ENCODE results near the gene VCAM1. TPM values are rescaled to one million over a fixed set of nuclear protein-coding genes. Genes with fewer than 3 reads are reported as not detected.

VCAM1 gene
- polyA plus RNA-seq, 1 donor from 2014 or later: 3.2 TPM

GRCh38 chr1:100706296-100706695, 13.2 kb upstream of the VCAM1 start:
- H3F3A ChIP-seq (ENCODE audit: insufficient read depth, low read length, poor library complexity, severe bottlenecking): no peaks in the 10 kb centered on the region
- no peak overlapping the region for H3K4me3 ChIP-seq (ENCODE audit: low read length)
- no peak overlapping the region for H3K9ac ChIP-seq (ENCODE audit: low read length)
- H3K4me2 ChIP-seq (ENCODE audit: low read length): no peak overlapping the region
- H2AFZ ChIP-seq (ENCODE audit: low read depth, low read length): no peak overlapping the region
- H3K9me3 ChIP-seq (ENCODE audit: low read length): no peaks in the 10 kb centered on the region
- H4K20me1 ChIP-seq (ENCODE audit: insufficient read depth): no peaks in the 10 kb centered on the region
- no peaks in the 10 kb centered on the region for H3K36me3 ChIP-seq (ENCODE audit: insufficient read depth, low read length)
- H3K27me3 ChIP-seq (ENCODE audit: insufficient read depth, low read depth, low read length): no peaks in the 10 kb centered on the region
- no peaks in the 10 kb centered on the region for H3K79me2 ChIP-seq (replicated peaks; ENCODE audit: insufficient read depth, low read length)
- no peaks in the 10 kb centered on the region for H3K9me2 ChIP-seq (ENCODE audit: insufficient read depth, low read length)
- TF ChIP-seq REST (IDR thresholded peaks at IDR 0.05; ENCODE audit: borderline replicate concordance) (no peak), MXI1 (conservative IDR thresholded peaks at IDR 0.05; ENCODE audit: poor library complexity, severe bottlenecking) (no peak), CTCF (IDR thresholded peaks at IDR 0.05; ENCODE audit: poor library complexity, severe bottlenecking) (no peak), TAF1 (IDR thresholded peaks at IDR 0.05; ENCODE audit: low read depth) (no peak), SMC3 (conservative IDR thresholded peaks at IDR 0.05; ENCODE audit: poor library complexity) (no peak), EP300 (conservative IDR thresholded peaks at IDR 0.05; ENCODE audit: poor library complexity, severe bottlenecking) (no peak)
- no peak overlapping the region for H3K27ac ChIP-seq (ENCODE audit: low read length)

GRCh38 chr1:100706856-100707255, 12.7 kb upstream of the VCAM1 start:
- no peaks in the 10 kb centered on the region for H3K79me2 ChIP-seq (replicated peaks; ENCODE audit: insufficient read depth, low read length)
- H3K9me3 ChIP-seq (ENCODE audit: low read length): no peaks in the 10 kb centered on the region
- no peak overlapping the region for H2AFZ ChIP-seq (ENCODE audit: low read depth, low read length)
- H3F3A ChIP-seq (ENCODE audit: insufficient read depth, low read length, poor library complexity, severe bottlenecking): no peaks in the 10 kb centered on the region
- no peaks in the 10 kb centered on the region for H3K27me3 ChIP-seq (ENCODE audit: insufficient read depth, low read depth, low read length)
- H3K4me3 ChIP-seq (ENCODE audit: low read length): no peak overlapping the region
- no peaks in the 10 kb centered on the region for H4K20me1 ChIP-seq (ENCODE audit: insufficient read depth)
- H3K9ac ChIP-seq (ENCODE audit: low read length): no peak overlapping the region
- TF ChIP-seq SMC3 (conservative IDR thresholded peaks at IDR 0.05; ENCODE audit: poor library complexity): no peak
- no peak for TF ChIP-seq EP300 (conservative IDR thresholded peaks at IDR 0.05; ENCODE audit: poor library complexity, severe bottlenecking)
- TF ChIP-seq RAD21 (conservative IDR thresholded peaks at IDR 0.05): no peak
- TF ChIP-seq EZH2 (IDR thresholded peaks at IDR 0.05; ENCODE audit: borderline replicate concordance, insufficient read depth, low read length, poor library complexity, severe bottlenecking): no peak
- no peak overlapping the region for H3K27ac ChIP-seq (ENCODE audit: low read length)
- H3K36me3 ChIP-seq (ENCODE audit: insufficient read depth, low read length): no peaks in the 10 kb centered on the region
- H3K9me2 ChIP-seq (ENCODE audit: insufficient read depth, low read length): no peaks in the 10 kb centered on the region
- H3K4me2 ChIP-seq (ENCODE audit: low read length): no peak overlapping the region

All from neural cell (in vitro differentiated cells).